Tibial nerve (tissue), 3 donors: ENCODE data around the gene OSBPL10.

ENCODE experiments used
- POLR2A ChIP-seq, 2 donors: fragments of 450-650 bp; IDR thresholded peaks; one replicate each; pipeline ENCODE4 v1.6.1; 2017; ENCODE audit warnings: antibody characterized with exemption in 2 of 2, mild to moderate bottlenecking in 2 of 2, moderate library complexity in 2 of 2
- TF ChIP-seq, protein P1 (sequence below), 5 experiments: fragments of 200-600 bp in 3 of 5; fragments of 450-650 bp in 2 of 5; sonication (generic) in 3 of 5; IDR thresholded peaks; one replicate each; pipeline ENCODE4 v1.5.1; 2016 to 2019; ENCODE audit warnings: antibody characterized with exemption in 5 of 5, mild to moderate bottlenecking in 3 of 5, moderate library complexity in 2 of 5

DNA sequence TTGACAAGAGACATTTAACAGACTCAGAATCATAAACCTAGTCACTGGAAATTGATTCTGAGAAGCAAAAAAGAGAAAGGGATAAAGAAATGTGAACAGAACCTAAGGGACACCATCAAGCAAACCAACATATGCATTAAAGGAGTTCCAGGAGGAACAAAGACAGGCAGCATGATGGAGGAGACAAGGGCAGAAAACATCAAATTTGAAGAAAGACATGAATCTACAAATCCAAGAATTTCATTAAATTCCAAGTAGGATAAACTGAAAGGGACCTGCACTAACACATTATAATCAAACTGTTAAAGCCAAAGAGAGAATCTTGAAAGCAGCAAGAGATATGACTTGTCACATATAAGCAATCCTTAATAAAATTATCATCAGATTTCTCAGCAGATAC lies 326.1 kb downstream of the OSBPL10 start:
- TF ChIP-seq, protein P1, sequence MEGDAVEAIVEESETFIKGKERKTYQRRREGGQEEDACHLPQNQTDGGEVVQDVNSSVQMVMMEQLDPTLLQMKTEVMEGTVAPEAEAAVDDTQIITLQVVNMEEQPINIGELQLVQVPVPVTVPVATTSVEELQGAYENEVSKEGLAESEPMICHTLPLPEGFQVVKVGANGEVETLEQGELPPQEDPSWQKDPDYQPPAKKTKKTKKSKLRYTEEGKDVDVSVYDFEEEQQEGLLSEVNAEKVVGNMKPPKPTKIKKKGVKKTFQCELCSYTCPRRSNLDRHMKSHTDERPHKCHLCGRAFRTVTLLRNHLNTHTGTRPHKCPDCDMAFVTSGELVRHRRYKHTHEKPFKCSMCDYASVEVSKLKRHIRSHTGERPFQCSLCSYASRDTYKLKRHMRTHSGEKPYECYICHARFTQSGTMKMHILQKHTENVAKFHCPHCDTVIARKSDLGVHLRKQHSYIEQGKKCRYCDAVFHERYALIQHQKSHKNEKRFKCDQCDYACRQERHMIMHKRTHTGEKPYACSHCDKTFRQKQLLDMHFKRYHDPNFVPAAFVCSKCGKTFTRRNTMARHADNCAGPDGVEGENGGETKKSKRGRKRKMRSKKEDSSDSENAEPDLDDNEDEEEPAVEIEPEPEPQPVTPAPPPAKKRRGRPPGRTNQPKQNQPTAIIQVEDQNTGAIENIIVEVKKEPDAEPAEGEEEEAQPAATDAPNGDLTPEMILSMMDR (IDR thresholded peaks at IDR 0.05), result no peak
- no peak for TF ChIP-seq POLR2A (IDR thresholded peaks at IDR 0.05)
